HL-60 (cell line): ENCODE measurements around the gene IRF4.

Experiments
- DNase-seq, 2 experiments: peaks; one replicate each; pipeline ENCODE4 v3.0.0-alpha.2; 2010 to 2020; ENCODE audit warnings: low read depth in 1 of 2, low spot score in 1 of 2
- H3K27ac ChIP-seq: fragments of 250-450 bp; sonication (Bioruptor Pico); replicated peaks from 2 replicates; pipeline ENCODE4 v1.5.1; 2020; ENCODE audit warnings: mild to moderate bottlenecking, moderate library complexity
- H3K27me3 ChIP-seq: fragments of 250-450 bp; sonication (Bioruptor Pico); 2 replicates; pipeline ENCODE4 v1.5.1; 2021; ENCODE audit warnings: mild to moderate bottlenecking, moderate library complexity; ENCODE audit not compliant: insufficient read depth, poor library complexity, severe bottlenecking
- H3K4me3 ChIP-seq: replicated peaks from 2 replicates; pipeline ENCODE4 v1.5.1; 2011; ENCODE audit warnings: mild to moderate bottlenecking, control low read depth, low read length; ENCODE audit not compliant: insufficient read depth
- CTCF ChIP-seq: IDR thresholded peaks from one replicate; pipeline ENCODE4 v1.5.1; 2011; ENCODE audit warnings: low read length, control low read depth, inconsistent platforms; ENCODE audit not compliant: insufficient read depth
- GABPA ChIP-seq: IDR thresholded peaks from 2 replicates; pipeline ENCODE4 v1.6.1; 2012; ENCODE audit warnings: low read depth
- POLR2AphosphoS5 ChIP-seq: IDR thresholded peaks from 2 replicates; pipeline ENCODE4 v1.6.1; 2012; ENCODE audit warnings: low read depth
- REST ChIP-seq: IDR thresholded peaks from 2 replicates; pipeline ENCODE4 v1.6.1; 2012; ENCODE audit warnings: low read depth; ENCODE audit not compliant: insufficient replicate concordance
- SPI1 ChIP-seq: IDR thresholded peaks from 2 replicates; pipeline ENCODE4 v1.6.1; 2012; ENCODE audit warnings: low read depth, mild to moderate bottlenecking, borderline replicate concordance

The IRF4 gene

GRCh38 chr6:343226-343935 is 48.2 kb upstream of the IRF4 start:
- TF ChIP-seq CTCF, result no peak
- DNase-seq, result no peak
- no peak overlapping the region for H3K27ac ChIP-seq
- H3K27me3 ChIP-seq, result no peaks in the 10 kb centered on the region
- no peak overlapping the region for H3K4me3 ChIP-seq

- no peak overlapping the region for H3K4me3 ChIP-seq
- no peak for DNase-seq
- H3K27ac ChIP-seq, result no peak overlapping the region
- no peak for TF ChIP-seq REST
- no peak for TF ChIP-seq GABPA
- TF ChIP-seq POLR2AphosphoS5, result no peak
- no peak for TF ChIP-seq SPI1
- no peak for TF ChIP-seq CTCF
- no peaks in the 10 kb centered on the region for H3K27me3 ChIP-seq
Measured at GRCh38 chr6:343960-344815, 47.4 kb upstream of the IRF4 start.

GRCh38 chr6:344816-345340 is 46.7 kb upstream of the IRF4 start:
- DNase-seq, result no peak
- Histone ChIP-seq H3K27me3 (no peaks in the 10 kb centered on the region), H3K4me3 (no peak overlapping the region), H3K27ac (no peak overlapping the region)
- TF ChIP-seq GABPA (no peak), POLR2AphosphoS5 (no peak), CTCF (no peak), REST (no peak), SPI1 (no peak)
